GM18520 (cell line): ENCODE data around the gene LIMCH1.
"Not testable (repeated sequence)": the region's sequence is repeated elsewhere in the genome, so short reads cannot be mapped to it uniquely, and the experiment has no call there.

Source experiments
- ATAC-seq: cut with Tn5 transposase; IDR thresholded peaks from one replicate; pipeline ENCODE4 v1.9.1; 2021; ENCODE audit not compliant: unreplicated experiment

Gene LIMCH1

DNA sequence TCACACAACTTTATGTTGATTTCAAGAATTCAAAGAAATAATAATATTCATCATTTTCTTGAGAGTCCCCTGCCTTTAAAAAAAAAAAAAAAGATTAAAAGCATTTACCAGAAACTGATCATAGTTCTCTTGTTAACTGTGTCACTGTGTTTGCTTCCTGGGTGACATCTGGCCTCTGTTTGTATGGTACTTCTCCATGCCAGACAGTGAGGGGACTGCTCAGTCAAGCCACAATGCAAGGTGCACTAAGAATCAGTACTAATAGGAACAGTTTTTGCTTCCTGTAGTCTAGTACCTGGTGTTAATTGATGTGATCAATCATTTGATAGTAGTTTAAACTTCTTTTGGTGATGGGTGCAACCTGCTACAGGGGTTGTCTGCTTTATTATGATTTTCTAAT is 133.0 kb downstream of the LIMCH1 start:
- ATAC-seq = no peak

DNA sequence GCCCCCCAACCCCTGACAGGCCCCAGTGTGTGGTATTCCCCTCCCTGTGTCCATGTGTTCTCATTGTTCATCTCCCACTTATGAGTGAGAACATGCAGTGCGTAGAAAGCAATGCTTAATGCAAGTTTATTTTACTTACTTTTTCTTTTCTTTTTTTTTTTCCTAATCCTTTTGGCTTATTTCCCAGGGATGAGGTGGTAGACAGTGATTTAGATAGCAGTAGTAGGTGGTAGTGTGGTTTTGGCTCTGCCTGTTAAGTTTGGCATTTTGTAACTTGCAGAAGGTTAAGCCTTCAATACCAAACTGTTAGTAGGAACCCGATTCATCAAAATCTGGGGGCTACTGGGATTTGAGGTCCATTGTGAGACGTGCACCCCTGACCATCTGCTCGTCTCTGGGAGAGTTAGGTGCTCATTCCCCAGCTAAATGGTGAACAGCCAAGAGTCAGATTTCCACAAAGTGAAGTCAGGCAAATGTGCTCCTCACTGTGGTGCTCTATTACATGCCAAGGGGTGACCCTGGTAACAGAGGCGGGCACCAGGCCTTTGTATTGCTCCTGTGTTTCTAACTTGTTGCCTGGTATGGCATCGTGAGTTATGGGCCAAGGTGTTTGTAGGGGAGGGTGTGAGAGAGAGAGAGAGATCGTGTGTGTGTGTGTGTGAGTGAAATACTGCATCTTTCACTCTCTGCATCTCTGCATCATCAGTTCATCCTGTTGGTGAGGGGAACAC is 140.3 kb downstream of the LIMCH1 start:
- ATAC-seq = no peak

DNA sequence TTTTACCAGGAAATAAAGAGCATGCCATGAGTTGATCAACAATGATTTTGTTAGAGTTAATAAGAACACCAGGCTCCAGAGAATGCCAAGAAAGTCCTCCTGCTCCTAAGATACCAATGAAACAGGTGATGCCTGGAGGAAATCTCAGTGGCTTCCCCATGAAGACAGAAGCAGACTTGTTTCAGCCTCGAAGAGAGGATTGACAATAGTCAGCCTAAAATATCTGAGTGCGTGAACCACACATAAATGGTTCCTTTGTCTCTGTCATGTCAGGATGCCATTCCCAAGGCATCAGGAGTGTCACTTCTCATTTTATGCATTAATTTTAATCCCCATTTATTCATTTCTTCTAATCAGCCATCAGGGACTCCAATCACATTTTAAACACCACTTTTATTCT is 141.0 kb downstream of the LIMCH1 start:
- ATAC-seq = no peak

DNA sequence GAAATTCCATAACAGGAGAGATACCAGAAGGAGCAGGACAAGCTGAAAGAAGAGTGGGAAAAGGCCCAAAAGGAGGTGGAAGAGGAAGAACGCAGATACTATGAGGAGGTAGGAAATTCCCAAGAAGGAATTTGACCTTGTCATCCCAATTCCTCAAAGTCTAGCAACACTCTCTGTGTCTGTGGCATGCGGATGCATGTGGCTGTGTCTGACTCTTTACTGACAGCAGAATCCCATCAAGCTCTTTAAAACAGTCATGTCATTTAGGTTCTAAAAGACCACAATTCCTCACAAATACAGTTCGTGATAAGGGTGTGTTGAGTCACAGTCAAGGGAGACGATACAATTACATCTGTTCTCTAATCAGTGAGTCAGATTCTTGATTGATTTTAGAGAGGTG is 142.0 kb downstream of the LIMCH1 start:
- ATAC-seq = no peak

DNA sequence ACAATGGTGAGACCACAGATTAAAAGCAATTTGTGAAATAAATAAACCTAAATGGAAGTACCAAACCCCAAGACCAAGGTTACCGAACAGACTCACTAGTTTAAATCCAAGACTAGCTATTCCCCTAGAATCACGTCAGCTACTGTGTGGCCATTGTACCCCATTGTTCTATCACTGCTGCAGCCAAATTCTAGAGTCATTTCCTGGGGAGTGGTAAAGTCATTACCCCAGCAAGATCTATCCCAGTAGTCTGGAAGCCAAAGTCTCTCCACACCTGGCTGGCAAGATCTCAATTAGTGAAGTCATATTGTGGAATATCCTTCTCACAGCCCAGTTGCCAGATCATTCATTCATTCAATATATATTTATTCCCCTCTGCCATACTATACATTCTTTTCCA is 143.1 kb downstream of the LIMCH1 start:
- ATAC-seq = no peak

DNA sequence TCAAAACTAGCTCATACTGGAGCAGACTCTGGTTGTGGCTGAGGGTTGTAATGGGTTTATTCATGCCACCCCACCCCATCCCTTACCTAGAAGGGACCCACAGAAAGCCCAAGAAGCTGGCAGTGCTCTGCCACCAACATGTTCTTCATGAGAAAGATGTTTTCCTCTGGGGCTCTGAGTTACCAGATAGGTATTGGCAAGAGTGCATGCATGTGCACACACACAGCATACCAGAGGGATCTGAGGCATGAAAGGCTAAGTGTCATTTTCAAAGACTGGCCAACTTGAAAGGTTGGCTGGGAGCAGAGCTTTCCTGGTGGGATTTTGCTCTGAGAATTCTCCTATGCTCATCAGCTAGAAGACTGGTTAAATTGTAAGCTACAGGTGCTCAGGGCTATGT is 145.4 kb downstream of the LIMCH1 start:
- ATAC-seq = no peak

DNA sequence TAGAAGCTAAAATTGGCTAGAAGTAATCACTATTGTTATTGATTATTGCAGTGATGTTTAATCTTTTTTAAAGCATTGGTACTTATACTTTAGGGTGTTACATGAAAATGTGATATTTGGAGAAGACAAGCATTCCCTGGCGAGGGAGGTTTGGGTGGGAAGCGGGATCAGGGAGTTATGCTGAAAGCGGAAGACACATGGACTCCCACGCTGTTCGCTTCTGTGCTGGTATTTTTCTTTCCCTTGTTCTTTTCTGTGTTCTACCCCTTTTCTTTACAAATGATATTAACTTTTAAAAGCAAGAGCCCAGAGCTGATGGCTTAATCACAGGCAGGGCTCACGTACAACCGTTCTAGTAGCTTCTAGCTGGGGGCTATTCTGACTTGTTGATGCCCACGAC is 148.9 kb downstream of the LIMCH1 start:
- no peak for ATAC-seq

DNA sequence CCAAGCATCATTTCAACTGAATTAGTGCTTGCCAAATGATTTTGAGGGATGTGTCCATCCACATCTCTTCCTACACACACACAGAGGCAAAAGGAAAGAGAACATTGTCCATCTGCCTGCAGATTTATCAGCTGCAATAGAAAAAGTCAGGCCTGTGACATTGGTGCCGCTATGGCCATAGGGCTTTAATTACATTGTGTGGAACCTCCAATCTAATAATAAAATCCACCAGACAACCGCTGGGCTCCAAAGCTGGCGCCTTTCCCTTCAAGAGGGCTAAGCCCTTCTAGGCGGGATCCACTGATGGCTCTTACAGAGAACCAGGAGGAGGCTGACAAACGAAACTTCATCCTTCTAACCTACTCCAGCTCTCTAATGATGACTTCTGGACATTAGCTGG is 150.0 kb downstream of the LIMCH1 start:
- no peak for ATAC-seq

DNA sequence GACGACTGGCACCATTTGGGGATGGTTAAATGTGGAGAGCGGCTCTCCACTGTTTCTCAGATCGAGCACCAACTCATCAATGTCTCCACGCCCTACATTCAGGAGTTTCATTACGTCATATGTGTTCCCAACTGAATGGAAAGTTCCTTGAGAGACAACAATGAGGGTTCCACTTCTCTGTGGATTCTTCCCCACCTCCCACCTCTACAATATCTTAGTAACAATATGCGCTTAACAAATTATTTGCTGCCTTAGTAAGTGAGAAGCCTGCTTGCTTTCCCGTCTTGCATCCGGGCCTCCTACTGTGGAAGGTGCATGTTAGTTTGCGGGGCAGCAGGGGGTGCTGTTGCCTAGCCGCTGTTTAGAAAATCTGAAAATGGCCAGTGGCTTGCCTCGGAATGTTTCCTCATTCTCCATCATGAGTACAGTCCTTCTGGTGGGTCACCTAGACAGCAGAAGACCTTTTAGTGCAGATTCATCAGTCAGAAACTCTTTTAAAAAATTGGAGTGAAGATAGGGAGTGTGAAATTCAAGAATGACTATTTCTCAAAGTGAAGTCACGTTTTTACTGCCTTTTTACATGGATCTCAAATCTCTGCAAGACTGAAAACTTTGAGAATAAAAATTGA is 154.9 kb downstream of the LIMCH1 start:
- peak; percentile 71 for ATAC-seq

DNA sequence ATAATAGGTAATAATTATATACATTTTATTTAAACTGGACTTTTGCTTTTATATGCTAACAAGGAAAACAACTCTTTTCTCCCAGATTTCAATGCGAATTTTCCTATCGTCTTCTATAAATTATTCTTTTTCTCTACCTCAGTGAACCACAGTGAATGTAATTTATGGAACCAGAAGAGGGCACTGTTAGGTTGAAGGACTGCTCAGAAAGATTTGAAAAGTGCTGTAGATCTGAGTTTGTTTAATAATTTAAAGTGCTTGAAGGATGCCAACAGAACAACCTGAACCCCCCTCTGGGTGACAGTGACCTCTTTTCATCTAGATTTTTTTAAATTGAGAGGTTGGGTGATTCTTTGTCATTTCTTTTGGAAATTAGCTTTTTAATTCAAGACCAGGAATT is 155.7 kb downstream of the LIMCH1 start:
- ATAC-seq = no peak

DNA sequence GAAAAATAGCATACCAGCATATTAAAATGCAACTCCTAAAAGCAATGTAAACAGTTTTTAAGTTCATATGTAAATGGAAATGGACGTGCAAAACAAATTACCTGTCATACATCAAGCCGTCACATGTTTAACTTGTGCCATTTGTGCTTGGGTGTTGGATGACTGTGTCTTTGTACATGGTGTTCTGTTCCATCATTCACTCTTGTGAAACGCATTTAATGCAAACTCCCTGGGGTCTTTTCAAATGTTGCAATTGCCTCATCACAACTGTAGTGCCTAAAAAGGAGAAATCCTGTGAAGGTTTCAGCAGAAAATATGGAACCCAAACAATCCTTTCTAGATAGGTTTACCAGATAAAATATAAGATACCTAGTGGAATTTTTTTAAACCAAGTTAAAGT is 158.2 kb downstream of the LIMCH1 start:
- ATAC-seq = no peak

DNA sequence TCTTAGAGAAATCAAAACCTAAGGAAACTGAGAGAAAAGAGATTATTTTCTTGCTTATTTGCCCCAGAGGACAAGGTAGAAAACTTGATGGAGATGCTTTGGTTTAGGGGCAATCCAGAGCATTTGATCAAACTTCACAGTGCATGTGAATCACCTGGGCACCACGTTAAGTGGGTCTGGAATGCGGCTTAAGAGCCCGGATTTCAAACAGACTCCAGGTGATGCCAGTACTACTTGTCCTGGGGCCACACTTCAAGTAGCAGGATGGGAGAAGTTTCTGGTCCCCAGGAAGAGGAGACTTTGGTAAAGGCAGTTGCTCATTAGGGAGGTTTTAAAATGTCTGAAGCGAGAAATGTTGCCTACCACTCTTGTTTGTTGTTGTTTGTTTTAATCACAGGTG is 158.8 kb downstream of the LIMCH1 start:
- no peak for ATAC-seq

DNA sequence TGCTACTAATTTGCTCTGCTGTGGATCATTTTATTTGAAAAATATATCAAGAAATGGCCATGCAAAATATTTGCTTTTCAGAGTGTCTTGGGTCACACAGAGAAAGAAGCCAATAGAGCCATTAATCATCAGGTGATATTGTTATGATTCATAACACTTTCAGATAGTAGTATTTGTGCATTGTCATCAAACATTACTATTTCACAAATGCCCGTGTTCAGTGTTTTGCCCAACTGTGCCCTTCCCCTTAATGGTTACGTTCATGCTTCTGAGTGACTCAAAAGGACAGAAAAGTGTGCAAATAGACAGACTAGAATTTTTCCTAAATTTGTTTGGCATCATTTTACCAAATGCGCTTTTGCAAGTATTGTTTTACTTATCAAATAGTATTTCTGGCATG is 164.0 kb downstream of the LIMCH1 start:
- no peak for ATAC-seq

DNA sequence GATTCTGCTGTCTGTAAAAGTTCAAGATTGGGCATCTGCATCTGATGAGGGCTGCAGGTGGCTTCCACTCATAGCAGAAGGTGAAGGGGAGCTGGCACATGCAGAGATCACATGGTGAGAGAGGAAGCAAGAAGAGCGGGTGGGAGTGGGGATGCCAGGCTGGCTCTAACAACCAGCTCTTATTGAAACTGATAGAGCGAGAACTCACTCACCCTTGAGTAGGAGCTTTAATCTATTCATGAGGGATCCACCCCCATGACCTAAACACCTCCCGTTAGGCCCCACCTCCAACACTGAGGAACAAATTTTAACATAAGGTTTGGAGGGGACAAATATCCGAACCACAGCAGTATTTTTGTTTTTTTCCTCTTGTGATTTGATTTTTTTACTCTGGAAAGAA is 164.8 kb downstream of the LIMCH1 start:
- ATAC-seq = no peak

DNA sequence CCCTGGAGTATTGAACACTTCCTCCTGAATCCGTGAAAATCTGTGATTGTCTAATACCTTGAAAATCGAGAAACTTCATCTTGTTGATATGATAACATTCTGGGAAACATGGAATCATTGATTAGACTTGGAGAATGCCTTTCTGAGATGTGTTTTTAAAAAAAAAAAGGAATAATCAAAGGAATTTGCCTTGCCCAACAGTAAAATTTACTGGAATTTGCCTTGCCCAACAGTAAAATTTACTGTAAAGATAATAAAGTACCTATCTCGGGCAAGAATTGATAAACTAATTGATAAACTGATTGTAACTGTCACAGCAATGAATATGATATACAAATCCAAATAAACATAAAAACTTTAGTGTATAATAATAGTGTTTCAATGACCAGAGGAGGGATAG is 165.8 kb downstream of the LIMCH1 start:
- no peak for ATAC-seq

DNA sequence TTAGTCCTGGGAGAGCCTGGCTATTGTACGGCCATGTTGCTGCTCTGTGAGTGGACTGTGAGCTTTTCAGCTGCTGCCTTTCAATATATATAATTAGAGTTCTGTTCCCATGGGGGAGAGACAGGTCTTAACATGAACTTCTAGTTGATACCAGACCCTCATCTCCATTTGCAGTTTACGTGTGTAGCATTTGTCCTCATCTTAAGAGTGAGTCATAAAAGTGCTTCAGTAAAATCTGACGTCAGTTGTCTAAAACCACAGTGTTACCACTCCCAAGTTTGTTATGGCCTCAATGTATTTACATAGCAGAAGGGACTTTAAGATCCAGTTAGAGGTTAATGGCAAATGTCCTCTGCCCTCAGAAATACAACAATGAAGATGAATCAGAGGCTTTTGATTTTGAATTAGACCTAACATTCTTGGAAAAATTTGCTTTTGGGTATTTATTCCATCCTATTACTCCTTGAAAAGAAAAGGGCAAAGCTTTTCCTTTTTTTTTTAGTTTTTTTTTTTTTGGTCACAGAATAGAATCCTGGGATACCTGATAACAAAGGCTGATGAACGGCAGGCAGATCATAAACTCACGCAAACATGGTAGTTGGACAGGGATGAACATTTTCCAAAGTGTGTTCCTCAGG is 172.0 kb downstream of the LIMCH1 start:
- ATAC-seq = peak; percentile 86

DNA sequence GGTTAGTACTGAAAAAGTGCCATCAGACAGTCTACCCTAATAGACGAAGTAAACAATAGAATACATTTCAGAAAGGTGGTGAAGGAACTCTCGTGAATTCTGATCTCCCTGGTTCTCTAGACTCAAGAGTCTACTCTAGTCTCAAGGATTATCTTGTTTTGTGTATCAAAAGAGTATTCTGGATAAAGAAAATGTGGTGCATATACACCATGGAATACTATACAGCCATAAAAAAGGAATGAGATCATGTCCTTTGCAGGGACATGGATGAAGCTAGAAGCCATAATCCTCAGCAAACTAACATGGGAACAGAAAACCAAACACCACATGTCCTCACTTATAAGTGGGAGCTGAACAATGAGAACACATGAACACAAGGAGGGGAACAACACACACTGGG is 173.7 kb downstream of the LIMCH1 start:
- not testable (repeated sequence) for ATAC-seq

DNA sequence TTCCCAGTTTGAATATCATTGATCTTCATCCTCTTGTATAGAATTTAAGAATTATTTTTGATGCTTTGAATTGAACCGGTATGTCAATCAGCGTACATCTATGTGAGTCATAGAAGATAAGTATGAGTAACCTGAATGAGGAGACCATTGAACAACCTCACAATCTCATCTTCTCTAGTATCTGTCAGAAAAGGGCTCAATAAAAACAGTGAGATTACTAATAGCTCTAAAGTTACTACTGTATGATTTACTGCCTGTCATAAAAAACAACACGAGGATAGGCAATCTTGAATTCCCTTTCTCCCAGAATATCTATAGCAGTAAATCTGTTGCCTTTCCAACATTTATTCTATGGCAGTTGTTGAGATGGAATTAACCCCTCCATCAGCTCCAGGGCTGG is 174.5 kb downstream of the LIMCH1 start:
- no peak for ATAC-seq

DNA sequence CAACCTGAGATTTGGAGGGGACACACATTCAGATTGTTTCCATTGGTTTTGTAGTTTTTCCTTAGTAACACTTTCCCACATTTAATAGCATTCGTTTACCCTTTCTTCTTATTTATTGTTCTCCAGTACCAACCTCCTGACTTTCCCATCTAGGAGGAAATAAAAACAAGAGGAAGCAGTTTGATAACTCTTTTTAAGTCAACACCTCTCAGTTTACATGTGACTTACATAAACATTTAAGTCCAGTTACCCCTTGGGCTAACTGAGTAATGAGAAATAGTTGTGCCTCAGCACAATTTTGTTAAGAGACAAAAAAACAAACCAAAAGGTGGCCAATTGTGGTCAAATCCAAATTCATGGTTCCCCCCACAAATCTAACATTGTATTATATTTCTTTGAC is 175.8 kb downstream of the LIMCH1 start:
- no peak for ATAC-seq

DNA sequence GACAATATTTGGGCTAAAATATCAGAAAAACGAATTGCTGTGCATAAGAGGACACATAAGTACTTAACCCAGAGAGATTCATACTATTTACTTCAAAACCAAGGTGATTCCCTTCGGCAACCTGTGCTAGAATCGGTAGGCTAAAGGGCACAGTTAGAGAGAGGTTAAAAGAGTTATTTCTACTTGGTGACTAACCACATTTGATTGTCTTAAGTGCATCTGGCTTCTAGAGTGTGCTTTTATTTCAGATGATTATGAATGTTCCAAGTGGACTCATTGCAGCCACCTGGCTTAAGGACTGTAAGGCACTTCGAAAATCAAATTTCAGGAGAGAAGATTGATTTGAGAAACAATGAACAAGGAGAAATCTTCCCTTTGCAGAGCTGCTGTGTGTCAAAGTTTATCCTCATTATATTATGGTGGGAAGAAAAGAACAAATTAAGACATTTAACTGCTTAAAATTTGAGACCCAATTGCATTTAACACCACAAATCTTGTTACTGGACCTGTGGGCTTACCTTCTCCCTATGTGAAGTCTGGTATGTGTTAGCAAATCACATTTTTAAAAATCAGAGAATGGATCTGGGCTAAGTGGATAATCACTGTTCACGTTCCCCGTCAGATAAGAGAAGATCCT is 176.5 kb downstream of the LIMCH1 start:
- ATAC-seq = no peak

DNA sequence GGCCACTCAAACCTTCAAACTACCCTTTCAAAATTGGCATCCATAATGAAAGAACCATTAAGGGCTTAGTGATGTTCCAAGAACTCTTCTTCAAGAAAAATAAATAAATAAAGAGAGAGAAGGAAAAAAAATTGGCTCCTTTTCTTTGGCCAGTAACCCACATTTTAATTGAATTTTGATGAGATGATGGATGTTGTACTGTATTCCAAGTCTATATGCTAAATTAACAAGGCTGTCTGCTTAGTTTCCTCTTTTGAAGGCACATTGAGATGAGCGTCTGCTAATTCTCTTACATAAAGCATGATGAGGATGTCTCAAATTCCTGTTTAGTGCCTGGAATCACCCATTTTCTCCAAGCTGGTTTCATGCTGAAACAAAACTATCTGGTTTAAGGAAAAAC is 177.2 kb downstream of the LIMCH1 start:
- ATAC-seq = no peak

DNA sequence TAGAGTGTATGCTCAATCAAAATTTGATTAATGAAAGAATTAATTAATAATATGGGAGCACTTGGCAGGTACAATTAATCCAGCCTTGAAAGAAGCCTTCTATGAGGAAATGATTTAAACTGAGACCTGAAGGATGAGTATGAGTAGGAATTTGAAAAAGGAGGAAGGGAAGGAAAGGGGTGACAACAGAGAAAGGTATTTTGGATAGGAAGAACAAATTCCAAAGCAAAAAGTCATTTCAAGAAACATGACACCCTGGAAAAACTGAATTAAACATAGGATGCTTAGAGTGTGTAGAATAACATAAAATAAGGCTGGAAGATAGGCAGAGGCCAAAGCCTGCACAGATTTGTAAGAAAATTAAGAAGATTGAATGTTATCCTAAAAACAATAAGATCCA is 180.9 kb downstream of the LIMCH1 start:
- no peak for ATAC-seq
